Measurements from ENCODE around the gene SLC7A1. TPM values are rescaled to one million over a fixed set of nuclear protein-coding genes. Genes with fewer than 3 reads are reported as not detected.

Gene SLC7A1
- total RNA-seq, 1 donor from 2014 or later, result 14.5 TPM

DNA sequence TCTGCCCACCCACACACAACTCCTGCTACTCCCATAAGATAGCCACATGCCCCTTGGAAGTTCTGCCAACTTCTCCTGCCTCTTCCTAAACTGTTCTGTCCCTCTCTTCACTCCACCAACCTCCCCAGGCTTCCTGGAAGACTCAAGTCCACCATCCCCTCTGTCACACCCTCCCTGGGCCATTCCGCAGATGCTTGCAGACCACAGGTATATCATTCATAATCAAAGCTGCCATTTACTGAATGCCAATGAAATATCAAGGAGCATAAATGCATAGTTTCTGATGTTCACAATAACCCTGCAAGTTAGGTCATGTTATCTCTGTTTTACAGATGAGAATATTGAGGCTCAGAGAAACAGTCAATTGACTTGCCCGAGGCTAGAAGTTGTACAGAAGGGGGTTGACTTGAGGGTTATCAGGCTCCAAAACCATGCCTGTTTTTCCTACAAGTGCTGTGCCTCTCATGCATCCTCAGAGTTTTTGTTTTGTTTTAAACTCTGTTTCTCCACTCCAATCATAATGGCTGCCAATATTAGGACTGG is 135.6 kb downstream of the SLC7A1 start:
- DNase-seq (ENCODE audit: low read depth), result no peak

Measured in myocyte (in vitro differentiated cells).